KBM-7 (cell line): ENCODE results near the gene ATP8B1.

Source experiments
- DNase-seq: peaks from one replicate; pipeline ENCODE4 v3.0.0-alpha.2; 2015
- in situ Hi-C: fragments of 300-500 bp; cut with MboI; formaldehyde crosslinking; loops from 2 replicates; pipeline ENCODE4 v1.14.3; 2020; ENCODE audit warnings: low sequenced_read_pairs, low pct_unique_long_range_greater_than_20kb, mixed read lengths

The ATP8B1 gene

GRCh38 chr18:57797209-57797651 is 5.9 kb downstream of the ATP8B1 start:
- in situ Hi-C loops: no loop called here
- no peak for DNase-seq

DNA sequence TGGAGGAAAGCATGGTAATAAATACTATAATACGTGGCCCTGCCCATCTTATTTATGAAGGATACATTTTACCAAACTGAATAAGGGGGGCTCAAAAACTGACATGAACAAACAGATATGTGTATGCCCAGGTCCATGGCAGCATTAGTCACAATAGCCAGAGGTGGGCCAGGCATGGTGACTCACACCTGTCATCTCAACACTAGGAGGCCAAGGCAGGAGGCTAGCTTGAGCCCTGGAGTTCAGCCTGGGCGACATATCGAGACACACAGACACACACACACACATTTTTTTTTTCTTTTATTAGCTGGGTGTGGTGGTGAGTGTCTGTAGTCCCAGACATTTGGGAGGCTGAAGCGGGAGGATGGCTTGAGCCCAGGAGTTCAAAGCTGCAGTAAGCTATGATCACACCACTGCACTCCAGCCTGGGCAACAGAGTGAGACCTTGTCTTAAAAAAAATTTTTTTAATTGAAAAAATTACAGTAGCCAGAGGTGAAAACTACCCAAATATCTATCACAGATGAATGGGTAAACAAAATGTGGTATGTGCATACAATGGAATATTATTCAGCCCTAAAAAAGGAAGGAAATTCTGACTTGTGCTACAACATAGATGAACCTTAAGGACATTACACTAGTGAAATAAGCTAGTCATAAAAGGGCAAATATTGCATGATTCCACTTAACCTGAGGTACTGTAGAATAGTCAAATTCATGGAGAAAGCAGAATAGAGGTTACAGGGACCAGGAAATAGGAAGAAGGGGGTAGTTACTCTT is 8.0 kb downstream of the ATP8B1 start:
- DNase-seq: no peak
- in situ Hi-C loops: no loop called here

DNA sequence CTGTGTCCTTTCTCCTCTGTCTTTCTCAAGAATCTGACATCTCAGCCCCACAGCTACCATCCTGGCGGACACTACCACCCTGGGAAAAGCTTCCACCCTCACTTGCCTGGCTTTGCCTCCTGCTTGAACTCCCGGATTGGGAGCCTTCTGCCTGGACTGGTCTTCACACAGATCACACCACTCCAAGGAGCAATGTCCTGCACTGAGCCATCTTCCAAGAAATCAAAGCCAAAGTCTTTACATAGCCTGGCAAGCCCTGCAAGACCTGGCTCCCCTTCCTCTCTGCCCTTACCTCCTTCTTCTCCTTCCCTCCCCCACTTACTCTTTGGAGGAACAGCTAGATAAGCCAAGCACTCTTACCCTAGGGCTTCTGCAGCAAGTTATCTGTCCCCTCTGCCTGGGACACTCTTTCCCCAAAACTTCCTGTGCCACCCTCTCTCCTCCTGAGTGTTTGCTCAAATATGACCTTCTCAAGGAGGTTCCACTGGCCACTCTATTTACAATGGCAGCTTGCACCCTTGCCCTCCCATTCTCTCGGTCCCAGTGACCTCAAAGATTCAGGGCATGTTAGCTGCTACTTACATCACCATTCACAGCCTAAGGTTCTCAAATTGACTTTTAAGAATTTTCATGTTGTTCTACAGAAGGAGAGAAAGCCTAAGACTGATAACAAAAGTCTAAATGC is 9.7 kb downstream of the ATP8B1 start:
- in situ Hi-C loops: no loop called here
- no peak for DNase-seq

DNA sequence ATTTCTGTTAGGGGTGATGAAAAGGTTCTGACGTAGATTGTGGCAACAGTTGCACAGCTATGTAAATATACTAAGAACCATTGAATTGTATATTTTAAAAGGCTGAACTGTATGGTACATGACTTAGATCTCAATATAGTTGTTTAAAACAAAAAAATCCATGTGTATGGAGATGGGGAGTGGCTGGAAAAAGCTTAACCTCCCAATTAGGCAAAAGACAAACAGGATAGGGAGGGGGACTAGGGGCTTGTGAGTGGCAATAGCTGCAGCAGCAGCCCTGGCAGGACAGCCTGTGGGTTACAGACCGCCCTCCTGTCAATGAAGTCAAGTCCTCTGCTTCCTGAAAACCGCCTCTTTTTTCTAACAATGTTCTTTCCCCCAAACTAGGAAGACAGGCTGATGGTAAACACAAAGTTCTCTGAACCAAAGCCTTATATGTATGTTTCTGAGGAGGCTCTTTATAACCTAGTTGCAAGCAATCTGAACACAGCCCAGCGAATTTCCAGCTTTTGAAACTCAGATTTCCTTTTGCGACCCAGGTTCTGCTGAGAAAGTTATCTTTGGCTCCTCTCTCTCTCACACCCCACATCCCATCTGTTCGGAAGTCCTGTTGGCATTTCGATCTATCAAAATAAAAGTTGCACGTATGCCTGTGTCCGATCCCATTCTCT is 10.3 kb downstream of the ATP8B1 start:
- DNase-seq: no peak
- in situ Hi-C loops: no loop called here

GRCh38 chr18:57791911-57792310 is 11.2 kb downstream of the ATP8B1 start:
- in situ Hi-C loops: no loop called here

GRCh38 chr18:57791192-57791591 is 11.9 kb downstream of the ATP8B1 start:
- DNase-seq: no peak
- in situ Hi-C loops: no loop called here

More at GRCh38 chr18:57791911-57792310, 11.2 kb downstream of the ATP8B1 start:
- DNase-seq: no peak

DNA sequence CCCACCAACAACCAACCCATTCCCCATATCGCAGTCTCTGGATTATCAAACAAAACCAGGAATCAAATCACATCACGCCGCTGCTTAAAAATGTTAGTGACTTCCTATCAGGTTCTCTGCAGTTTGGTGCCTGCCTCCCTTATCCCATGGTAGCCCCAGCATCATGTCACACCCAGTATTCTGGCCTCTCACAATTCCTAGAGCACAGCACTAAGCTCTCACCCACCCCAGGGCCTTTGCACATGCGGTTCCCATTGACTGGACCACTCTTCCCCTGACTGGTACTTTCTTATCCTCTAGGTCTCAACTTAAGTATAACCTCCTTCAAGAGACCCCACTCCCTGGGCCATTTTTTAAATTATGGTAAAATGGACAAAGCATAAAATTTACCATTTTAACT is 12.8 kb downstream of the ATP8B1 start:
- in situ Hi-C loops: no loop called here
- DNase-seq: no peak

DNA sequence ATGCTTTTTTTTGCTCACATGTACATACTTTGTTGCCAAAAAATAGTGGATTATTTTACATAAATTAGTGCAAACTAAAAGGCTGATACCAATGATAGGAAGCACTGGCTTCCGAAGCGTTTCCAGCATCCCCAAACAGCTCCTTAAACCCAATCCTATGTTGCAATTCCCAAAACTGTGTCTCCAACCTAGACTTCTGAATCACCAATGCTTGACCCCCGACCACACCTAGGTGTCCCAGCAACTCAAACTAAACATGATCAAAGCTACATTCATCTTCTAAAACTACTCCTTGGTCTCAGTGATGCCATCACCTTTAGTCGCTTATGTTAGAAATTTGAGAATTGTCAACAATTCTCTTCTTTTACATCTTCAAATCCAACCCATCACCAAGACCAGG is 13.4 kb downstream of the ATP8B1 start:
- DNase-seq: no peak
- in situ Hi-C loops: no loop called here

- in situ Hi-C loops: no loop called here
- no peak for DNase-seq
Measured at GRCh38 chr18:57789090-57789489, 14.0 kb downstream of the ATP8B1 start.

DNA sequence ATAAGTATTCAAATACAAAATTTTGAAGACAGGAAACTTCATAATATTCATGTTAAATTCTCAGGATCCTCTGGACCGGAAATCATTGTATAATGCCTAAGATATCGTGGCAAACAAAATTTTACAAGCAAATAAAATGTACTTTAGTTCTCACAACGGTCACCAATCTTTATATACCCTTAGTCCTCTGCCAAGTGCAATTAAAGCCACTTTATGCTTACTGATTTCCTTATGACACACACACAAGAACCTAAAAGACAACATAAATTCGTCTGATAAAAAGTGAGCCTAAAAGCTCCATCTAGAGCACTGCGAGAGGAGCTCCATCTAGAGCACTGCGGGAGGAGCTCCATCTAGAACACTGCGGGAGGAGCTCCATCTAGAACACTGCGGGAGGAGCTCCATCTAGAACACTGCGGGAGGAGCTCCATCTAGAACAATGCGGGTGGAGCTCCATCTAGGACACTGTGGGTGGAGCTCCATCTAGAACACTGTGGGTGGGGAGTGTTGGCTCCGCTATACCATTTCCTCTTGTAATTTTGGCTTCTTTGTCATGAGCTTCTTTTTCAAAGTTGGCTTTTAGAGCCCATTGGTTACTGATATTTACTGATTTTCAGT is 15.9 kb downstream of the ATP8B1 start:
- in situ Hi-C loops: no loop called here

GRCh38 chr18:57785751-57786437 is 17.2 kb downstream of the ATP8B1 start:
- in situ Hi-C loops: no loop called here
- DNase-seq: no peak

More for the DNA sequence above, 15.9 kb downstream of the ATP8B1 start:
- DNase-seq: no peak

- in situ Hi-C loops: no loop called here
- no peak for DNase-seq
Measured at GRCh38 chr18:57784801-57785114, 18.4 kb downstream of the ATP8B1 start.

- DNase-seq: no peak
Measured at GRCh38 chr18:57784034-57784800, 18.9 kb downstream of the ATP8B1 start.

DNA sequence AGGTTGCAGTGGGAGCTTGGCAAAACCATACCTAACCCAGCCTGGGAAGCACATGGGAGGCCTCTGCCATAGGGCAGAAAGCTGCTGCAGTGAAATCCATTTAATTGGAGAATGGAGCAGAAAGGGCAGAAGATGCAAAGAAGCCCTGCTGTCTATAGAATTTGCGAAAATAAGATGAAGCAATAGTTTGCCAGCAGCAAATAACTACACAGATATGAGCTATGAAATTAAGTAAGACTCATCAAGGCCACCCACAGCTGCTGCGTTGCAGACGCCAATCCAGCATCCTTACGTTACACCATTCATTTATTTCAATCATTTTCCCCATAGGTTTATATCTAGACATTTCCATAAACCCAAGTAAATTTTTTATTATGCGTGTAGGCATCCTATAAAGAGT is 21.1 kb downstream of the ATP8B1 start:
- DNase-seq: no peak
- in situ Hi-C loops: no loop called here

More at GRCh38 chr18:57784034-57784800, 18.9 kb downstream of the ATP8B1 start:
- in situ Hi-C loops: no loop called here

- DNase-seq: peak; percentile 12
- in situ Hi-C loops: no loop called here
Measured at GRCh38 chr18:57780706-57781347, 22.3 kb downstream of the ATP8B1 start.

- peak; percentile 11 for DNase-seq
- in situ Hi-C loops: no loop called here
Measured at GRCh38 chr18:57780318-57780705, 22.8 kb downstream of the ATP8B1 start.

DNA sequence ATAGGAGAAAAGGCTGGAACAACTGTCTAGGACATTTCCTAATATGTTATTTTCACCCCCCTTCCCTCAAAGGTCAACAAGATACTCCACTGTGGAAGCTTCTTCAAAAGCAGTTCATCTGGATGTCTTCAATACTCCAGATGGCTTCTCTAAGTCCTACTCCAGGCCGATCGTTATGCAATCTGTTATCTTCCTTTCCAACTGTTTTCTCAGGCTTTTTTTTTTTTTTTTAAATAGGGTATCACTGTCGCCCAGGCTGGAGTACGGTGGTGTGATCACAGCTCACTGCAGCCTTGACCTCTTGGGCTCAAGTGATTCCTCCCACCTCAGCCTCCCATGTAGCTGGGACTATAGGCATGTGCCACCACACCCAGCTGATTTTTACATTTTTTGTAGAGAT is 26.3 kb downstream of the ATP8B1 start:
- peak; percentile 5 for DNase-seq
- in situ Hi-C loops: no loop called here

GRCh38 chr18:57776354-57776753 is 26.8 kb downstream of the ATP8B1 start:
- in situ Hi-C loops: no loop called here
- DNase-seq: no peak
